HUES6 (cell line): ENCODE results near the gene RAPGEF4.

Experiments used
- H3K27ac ChIP-seq: 2 replicates; pipeline ENCODE4 v1.7.0; 2013; ENCODE audit warnings: low read depth, mild to moderate bottlenecking, low read length, inconsistent platforms
- H3K27me3 ChIP-seq: 2 replicates; pipeline ENCODE4 v1.6.1; 2013; ENCODE audit warnings: low read length; ENCODE audit not compliant: control insufficient read depth, insufficient read depth
- H3K36me3 ChIP-seq: 2 replicates; pipeline ENCODE4 v1.6.1; 2013; ENCODE audit warnings: low read length; ENCODE audit not compliant: control insufficient read depth, insufficient read depth
- H3K4me1 ChIP-seq: 2 replicates; pipeline ENCODE4 v1.6.1; 2013; ENCODE audit warnings: low read length; ENCODE audit not compliant: control insufficient read depth, insufficient read depth
- H3K4me3 ChIP-seq: 2 replicates; pipeline ENCODE4 v1.5.1; 2013; ENCODE audit warnings: low read depth, low read length
- H3K9ac ChIP-seq: one replicate; pipeline ENCODE4 v1.6.1; 2013; ENCODE audit warnings: mild to moderate bottlenecking, low read length
- H3K9me3 ChIP-seq: 2 replicates; pipeline ENCODE4 v1.6.1; 2013; ENCODE audit warnings: low read depth, low read length; ENCODE audit not compliant: control insufficient read depth, insufficient read depth

RAPGEF4 gene

GRCh38 chr2:172709566-172710291 is 25.9 kb upstream of the RAPGEF4 start:
- H3K4me1 ChIP-seq, result no peaks in the 10 kb centered on the region
- no peaks in the 10 kb centered on the region for H3K27me3 ChIP-seq
- H3K27ac ChIP-seq, result no peak overlapping the region
- H3K36me3 ChIP-seq, result no peaks in the 10 kb centered on the region
- peaks cover 3% of the 10 kb centered on the region for H3K9me3 ChIP-seq
- no peak overlapping the region for H3K9ac ChIP-seq
- H3K4me3 ChIP-seq, result no peak overlapping the region

- H3K9ac ChIP-seq, result no peak overlapping the region
- no peak overlapping the region for H3K27ac ChIP-seq
- no peak overlapping the region for H3K4me3 ChIP-seq
- H3K9me3 ChIP-seq, result peaks cover 3% of the 10 kb centered on the region
- H3K36me3 ChIP-seq, result no peaks in the 10 kb centered on the region
- no peaks in the 10 kb centered on the region for H3K27me3 ChIP-seq
- H3K4me1 ChIP-seq, result no peaks in the 10 kb centered on the region
Observed at GRCh38 chr2:172710584-172711047, 25.0 kb upstream of the RAPGEF4 start.

GRCh38 chr2:172711110-172711509 is 24.5 kb upstream of the RAPGEF4 start:
- Histone ChIP-seq H3K4me3 (no peak overlapping the region), H3K36me3 (no peaks in the 10 kb centered on the region), H3K9me3 (peaks cover 3% of the 10 kb centered on the region), H3K27me3 (no peaks in the 10 kb centered on the region), H3K9ac (no peak overlapping the region), H3K4me1 (no peaks in the 10 kb centered on the region), H3K27ac (no peak overlapping the region)

GRCh38 chr2:172712251-172712650 is 23.4 kb upstream of the RAPGEF4 start:
- Histone ChIP-seq H3K4me3 (no peak overlapping the region), H3K9me3 (peaks cover 3% of the 10 kb centered on the region), H3K27ac (no peak overlapping the region), H3K36me3 (no peaks in the 10 kb centered on the region), H3K9ac (no peak overlapping the region), H3K27me3 (no peaks in the 10 kb centered on the region), H3K4me1 (no peaks in the 10 kb centered on the region)

GRCh38 chr2:172713365-172713875 is 22.2 kb upstream of the RAPGEF4 start:
- Histone ChIP-seq H3K9me3 (peaks cover 3% of the 10 kb centered on the region), H3K27me3 (no peaks in the 10 kb centered on the region), H3K36me3 (no peaks in the 10 kb centered on the region), H3K27ac (no peak overlapping the region), H3K4me3 (no peak overlapping the region), H3K4me1 (no peaks in the 10 kb centered on the region), H3K9ac (no peak overlapping the region)

- Histone ChIP-seq H3K9ac (no peak overlapping the region), H3K4me1 (peaks cover 7% of the 10 kb centered on the region; the same call in 1 of the 2 replicates), H3K4me3 (no peak overlapping the region), H3K27me3 (no peaks in the 10 kb centered on the region), H3K27ac (no peak overlapping the region), H3K36me3 (no peaks in the 10 kb centered on the region), H3K9me3 (no peaks in the 10 kb centered on the region)
Observed at GRCh38 chr2:172722481-172722880, 13.2 kb upstream of the RAPGEF4 start.

GRCh38 chr2:172723286-172723685 is 12.4 kb upstream of the RAPGEF4 start:
- Histone ChIP-seq H3K9me3 (no peaks in the 10 kb centered on the region), H3K36me3 (no peaks in the 10 kb centered on the region), H3K4me1 (peaks cover 7% of the 10 kb centered on the region; the same call in 1 of the 2 replicates), H3K9ac (no peak overlapping the region), H3K27me3 (no peaks in the 10 kb centered on the region), H3K4me3 (no peak overlapping the region), H3K27ac (no peak overlapping the region)

- no peaks in the 10 kb centered on the region for H3K27me3 ChIP-seq
- H3K9ac ChIP-seq, result no peak overlapping the region
- H3K36me3 ChIP-seq, result no peaks in the 10 kb centered on the region
Observed at GRCh38 chr2:172724724-172725123, 10.9 kb upstream of the RAPGEF4 start.

GRCh38 chr2:172725284-172725683 is 10.4 kb upstream of the RAPGEF4 start:
- Histone ChIP-seq H3K9ac (no peak overlapping the region), H3K9me3 (no peaks in the 10 kb centered on the region), H3K36me3 (no peaks in the 10 kb centered on the region)

More at GRCh38 chr2:172724724-172725123, 10.9 kb upstream of the RAPGEF4 start:
- no peak overlapping the region for H3K4me3 ChIP-seq
- peaks cover 7% of the 10 kb centered on the region; the same call in 1 of the 2 replicates for H3K4me1 ChIP-seq
- H3K9me3 ChIP-seq, result no peaks in the 10 kb centered on the region
- no peak overlapping the region for H3K27ac ChIP-seq

GRCh38 chr2:172725746-172726145 is 9.9 kb upstream of the RAPGEF4 start:
- no peaks in the 10 kb centered on the region for H3K27me3 ChIP-seq
- no peaks in the 10 kb centered on the region for H3K9me3 ChIP-seq
- H3K4me3 ChIP-seq, result no peak overlapping the region
- no peak overlapping the region for H3K27ac ChIP-seq
- peaks cover 7% of the 10 kb centered on the region; the same call in 1 of the 2 replicates for H3K4me1 ChIP-seq
- no peaks in the 10 kb centered on the region for H3K36me3 ChIP-seq
- H3K9ac ChIP-seq, result no peak overlapping the region

More at GRCh38 chr2:172725284-172725683, 10.4 kb upstream of the RAPGEF4 start:
- H3K27me3 ChIP-seq, result no peaks in the 10 kb centered on the region
- no peak overlapping the region for H3K27ac ChIP-seq
- peaks cover 7% of the 10 kb centered on the region; the same call in 1 of the 2 replicates for H3K4me1 ChIP-seq
- no peak overlapping the region for H3K4me3 ChIP-seq

GRCh38 chr2:172726172-172726735 is 9.4 kb upstream of the RAPGEF4 start:
- H3K27me3 ChIP-seq, result no peaks in the 10 kb centered on the region
- no peaks in the 10 kb centered on the region for H3K36me3 ChIP-seq
- peaks cover 7% of the 10 kb centered on the region; the same call in 1 of the 2 replicates for H3K4me1 ChIP-seq
- no peak overlapping the region for H3K9ac ChIP-seq
- H3K9me3 ChIP-seq, result no peaks in the 10 kb centered on the region
- no peak overlapping the region for H3K4me3 ChIP-seq
- no peak overlapping the region for H3K27ac ChIP-seq
